Heart right ventricle (tissue), 16 donors: Measurements from ENCODE around the gene PTGR1. TPM values are rescaled to one million over a fixed set of nuclear protein-coding genes. Genes with fewer than 3 reads are reported as not detected.

Experiments
- ATAC-seq, 8 donors: fragments of 200-7000 bp; cut with Tn5 transposase; one replicate each; pipeline ENCODE4 v1.9.1; 2020; ENCODE audit warnings: mild to moderate bottlenecking in 8 of 8, moderate library complexity in 8 of 8, moderate number of reproducible peaks in 1 of 8
- DNase-seq, 2 donors: peaks; one replicate each; pipeline ENCODE4 v3.0.0-alpha.2; 2020
- H3K27ac ChIP-seq, 10 donors: fragments of 200-600 bp; sonication (generic) in 2 of 10; one replicate each; pipeline versions ENCODE4 v1.5.0 to v1.8.0; 2020 to 2022; ENCODE audit warnings: mild to moderate bottlenecking in 3 of 10
- H3K27me3 ChIP-seq, 7 donors: fragments of 200-600 bp; one replicate each; pipeline ENCODE4 v1.8.0; 2021 to 2022; ENCODE audit warnings: mild to moderate bottlenecking in 2 of 7
- H3K36me3 ChIP-seq, 9 donors: fragments of 200-600 bp; sonication (generic) in 1 of 9; one replicate each; pipeline versions ENCODE4 v1.5.0 to v1.8.0; 2020 to 2022; ENCODE audit warnings: mild to moderate bottlenecking in 2 of 9
- H3K4me1 ChIP-seq, 9 donors: fragments of 200-600 bp; sonication (generic) in 1 of 9; one replicate each; pipeline versions ENCODE4 v1.5.0 to v1.8.0; 2020 to 2022; ENCODE audit warnings: mild to moderate bottlenecking in 4 of 9
- H3K4me3 ChIP-seq, 10 donors: fragments of 200-600 bp; sonication (generic) in 2 of 10; one replicate each; pipeline versions ENCODE4 v1.5.0 to v1.8.0; 2020 to 2022; ENCODE audit warnings: mild to moderate bottlenecking in 7 of 10, moderate library complexity in 2 of 10
- H3K9me3 ChIP-seq, 11 donors: fragments of 200-600 bp in 10 of 11; sonication (generic) in 2 of 11; one replicate each; pipeline versions ENCODE4 v1.5.0 to v1.8.0; 2013 to 2022; ENCODE audit warnings: mild to moderate bottlenecking in 2 of 11, control low read depth in 1 of 11, moderate library complexity in 1 of 11
- CTCF ChIP-seq, 9 donors: fragments of 200-600 bp; sonication (generic) in 2 of 9; IDR thresholded peaks; one replicate each; pipeline versions ENCODE4 v1.5.0 to v1.8.0; 2021 to 2022; ENCODE audit warnings: antibody characterized with exemption in 9 of 9, mild to moderate bottlenecking in 5 of 9, moderate library complexity in 1 of 9
- WGBS, 2 donors: extraction: QIAGEN DNeasy Blood & Tissue Kit; methylation state at CpG; one replicate each; pipeline ENCODE4 v1.1.7; 2013; ENCODE audit warnings: inconsistent platforms in 1 of 2; 5-methylcytosine and 5-hydroxymethylcytosine counted together
- intact Hi-C, 10 donors: fragments of 100-400 bp; cut with DNase I; formaldehyde crosslinking; loops; one replicate each; pipeline versions ENCODE4 v1.11.1 to v1.14.2; 2022
- long read RNA-seq, 3 donors: library from polyadenylated mRNA; unstranded; transcript quantifications; one replicate each; pipeline ENCODE4 v2.0.0, GENCODE V29; 2020 to 2021
- polyA plus RNA-seq, 2 donors: library from polyadenylated mRNA; stranded (reverse); fragments of 200-250 nt; gene quantifications; one replicate each; pipeline ENCODE4 v1.2.3, GENCODE V29; 2013
- total RNA-seq, 10 donors: library from RNA; stranded (reverse); fragmentation: NEBNext Ultra II Directional in 3 of 10; extraction: Animal tissue kit (Norgen Biotek cat#: 25700) in 3 of 10; gene quantifications; one replicate each; pipeline versions ENCODE4 v1.2.1 to v1.2.4, GENCODE V29; 2021 to 2023
- donor health status: Arrhythmogenic right ventricular cardiomyopathy.
- donor health status: ischemic (EF 13 %, LVEDD 7.1; RV severe dilation, severe dysfunction).
- donor health status: healthy with polysubstance abuse.
- donor health status: DM: no; HTN: yes; CAD: no.
- donor health status: DM: no; HTN: no; CAD: no.
- donor health status: ischemic (EF 25% LVEDD 6.9; RV normal size, moderate dysfunction).
- donor health status: ischemic (EF 25% LVEDD 5.7; RV mildly dilated, moderate dysfunction).
- donor health status: healthy.
- donor health status: DM: yes; HTN: yes; CAD: no.
- donor health status: Ischemic cardiomyopathy.
- donor health status: ischemic (EF 35%, LVEDD 5.7; RV mildly dilated, moderate dysfunction).
- donor health status: nonischemic (EF 11% LVEDD 7.7; RV severe dilation, severe dysfunction).
- donor health status: DM: yes; HTN: yes; CAD: no.
- donor health status: PGD.
- donor health status: ischemic (EF 29% LVEDD 5.4; RV normal size, mild dysfunction).
- donor health status: nonischemic (EF 23%, LVEDD 6.1; RV moderate dilation, normal function).

PTGR1 gene
- 10 to 100 TPM; 27.4 to 55.8 (median 44.2) TPM for total RNA-seq
- polyA plus RNA-seq = 10 to 100 TPM; 10.4 to 22.0 TPM
- long read RNA-seq, donor 1, transcript PTGR1-201 (10 exons, 1,223 nt) = major isoform, 11 of 33 reads
- long read RNA-seq, donor 1, transcript PTGR1-205 (10 exons, 1,407 nt) = minor isoform, 7 of 33 reads
- long read RNA-seq, donor 1, partial matches to known transcripts = 3 of 33 reads
- long read RNA-seq, donor 1, other reads (novel, unspliced or antisense) = 7 of 33 reads
- long read RNA-seq, donor 2, transcript PTGR1-201 (10 exons, 1,223 nt) = major isoform, 6 of 22 reads
- long read RNA-seq, donor 2, partial matches to known transcripts = 0 of 22 reads
- long read RNA-seq, donor 2, other reads (novel, unspliced or antisense) = 8 of 22 reads
- long read RNA-seq, donor 3, transcript PTGR1-201 (10 exons, 1,223 nt) = major isoform, 26 of 56 reads
- long read RNA-seq, donor 3, transcript PTGR1-205 (10 exons, 1,407 nt) = minor isoform, 8 of 56 reads
- long read RNA-seq, donor 3, partial matches to known transcripts = 4 of 56 reads
- long read RNA-seq, donor 3, other reads (novel, unspliced or antisense) = 11 of 56 reads

GRCh38 chr9:111599092-111599954 lies at the start of gene PTGR1:
Gene PTGR1 (minus strand): TSS chr9:111599647. CDS start chr9:111597422, 2,225 bp downstream.
- TF ChIP-seq CTCF (IDR thresholded peaks at IDR 0.05) = no peak
- ATAC-seq = peak; percentile 85 to 93 (median 91)
- Histone ChIP-seq H3K27me3 (peaks cover 0 to 18% (median 0%) of the 10 kb centered on the region in 7 donors), H3K4me1 (peaks cover 0 to 24% (median 10%) of the 10 kb centered on the region in 9 donors), H3K4me3 (peak within 1 kb of the TSS; percentile 57 to 99 (median 79)), H3K36me3 (peaks cover 0 to 28% (median 7%) of the 10 kb centered on the region in 9 donors), H3K27ac (peak within 1 kb of the TSS; percentile 36 to 95 (median 88)), H3K9me3 (no peaks in the 10 kb centered on the region)
- peak; percentile 86 to 90 for DNase-seq
- intact Hi-C loops = loop anchor here in 6 of 10 donors (2.0 to 10.0 kb wide), 5 partner anchors 61 to 95 kb away; partner anchors contain the start of gene GNG10 (in 2 of the 6)
- WGBS, 2 donors = 1% methylated on average over 64 of the region's 64 CpGs

GRCh38 chr9:111649016-111649415 lies 49.6 kb upstream of the PTGR1 start:
- Histone ChIP-seq H3K4me3 (no peak overlapping the region), H3K4me1 (no peaks in the 10 kb centered on the region), H3K27ac (peak overlapping the region in 1 of 10 donors; percentile 48), H3K9me3 (no peaks in the 10 kb centered on the region), H3K27me3 (no peaks in the 10 kb centered on the region), H3K36me3 (peaks cover 0 to 69% (median 6%) of the 10 kb centered on the region in 9 donors)
- intact Hi-C loops = no loop called here
- no peak for DNase-seq
- no peak for TF ChIP-seq CTCF (IDR thresholded peaks at IDR 0.05)
- 95 to 96% methylated on average over 4 of the region's 4 CpGs for WGBS, 2 donors
- ATAC-seq = no peak

GRCh38 chr9:111648066-111648465 lies 48.6 kb upstream of the PTGR1 start:
- no peak for TF ChIP-seq CTCF (IDR thresholded peaks at IDR 0.05)
- ATAC-seq (no peak), DNase-seq (no peak)
- Histone ChIP-seq H3K4me3 (no peak overlapping the region), H3K27ac (peak overlapping the region in 1 of 10 donors; percentile 48), H3K4me1 (no peaks in the 10 kb centered on the region), H3K36me3 (peaks cover 0 to 63% (median 6%) of the 10 kb centered on the region in 9 donors), H3K9me3 (no peaks in the 10 kb centered on the region), H3K27me3 (no peaks in the 10 kb centered on the region)
- WGBS, 2 donors = 86 to 93% methylated on average over 4 of the region's 4 CpGs
- intact Hi-C loops = no loop called here

- WGBS, 2 donors = 83 to 91% methylated on average over 2 of the region's 2 CpGs
- intact Hi-C loops = no loop called here
- peaks cover 0 to 59% (median 6%) of the 10 kb centered on the region in 9 donors for H3K36me3 ChIP-seq
Measured at GRCh38 chr9:111646417-111646816, 47.0 kb upstream of the PTGR1 start.

More at GRCh38 chr9:111646417-111646816, 47.0 kb upstream of the PTGR1 start:
- Histone ChIP-seq H3K27me3 (no peaks in the 10 kb centered on the region), H3K9me3 (no peaks in the 10 kb centered on the region), H3K27ac (no peak overlapping the region), H3K4me1 (no peaks in the 10 kb centered on the region), H3K4me3 (no peak overlapping the region)
- no peak for ATAC-seq
- TF ChIP-seq CTCF (IDR thresholded peaks at IDR 0.05) = no peak
- DNase-seq = no peak
